CD4-positive, alpha-beta T cell treated with Interleukin-17A for 1 hour (primary cell): ENCODE measurements around the gene EIF4G3.

Experiments used
- DNase-seq: peaks from one replicate; pipeline ENCODE4 v3.0.0-alpha.2; 2020

EIF4G3 gene

DNA sequence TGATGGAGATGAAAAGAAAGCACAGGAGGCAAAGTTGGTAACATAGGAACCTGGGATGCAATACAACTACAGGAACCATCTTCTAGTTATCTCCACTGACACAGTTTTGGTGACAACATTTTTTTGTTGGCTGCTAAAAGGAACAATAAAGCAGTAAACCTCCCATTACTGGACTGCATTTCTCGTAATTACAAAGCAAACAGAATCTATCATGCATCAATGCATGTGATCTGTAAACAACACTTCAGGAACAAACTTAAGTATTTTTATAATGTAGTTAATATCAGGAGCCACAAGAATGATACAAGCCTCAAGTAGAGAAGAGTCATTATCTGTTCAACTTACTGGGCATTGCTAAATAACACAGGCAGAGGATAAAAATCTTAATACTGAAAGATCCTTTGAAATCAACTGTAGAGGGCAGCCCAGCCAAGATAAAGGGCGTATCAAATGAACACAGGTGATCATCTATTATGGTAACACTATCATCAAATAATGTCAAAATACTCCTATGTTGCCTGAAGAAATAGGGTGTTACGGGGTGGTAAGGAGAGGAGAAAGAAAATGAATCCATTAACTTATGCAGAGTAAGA, 193.3 kb downstream of the EIF4G3 start:
- no peak for DNase-seq

DNA sequence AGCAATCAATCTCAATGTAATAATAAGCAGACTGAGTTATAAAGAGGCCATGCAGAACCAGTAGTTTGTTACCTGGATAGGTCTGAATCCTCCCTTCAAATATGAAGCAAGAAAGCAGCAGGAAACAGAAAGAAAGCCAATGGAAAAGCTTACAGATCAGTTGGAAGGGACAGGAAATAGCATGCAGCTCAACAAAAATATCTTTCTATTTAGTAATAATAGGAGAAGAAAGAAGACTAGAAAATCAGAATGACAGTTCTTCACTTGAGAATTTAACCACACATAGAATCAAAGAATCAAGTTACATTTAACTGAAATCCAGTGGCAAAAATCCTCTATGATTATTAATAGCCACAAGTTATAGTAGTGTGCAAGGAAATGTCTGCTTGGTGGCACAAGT, 194.4 kb downstream of the EIF4G3 start:
- no peak for DNase-seq

DNA sequence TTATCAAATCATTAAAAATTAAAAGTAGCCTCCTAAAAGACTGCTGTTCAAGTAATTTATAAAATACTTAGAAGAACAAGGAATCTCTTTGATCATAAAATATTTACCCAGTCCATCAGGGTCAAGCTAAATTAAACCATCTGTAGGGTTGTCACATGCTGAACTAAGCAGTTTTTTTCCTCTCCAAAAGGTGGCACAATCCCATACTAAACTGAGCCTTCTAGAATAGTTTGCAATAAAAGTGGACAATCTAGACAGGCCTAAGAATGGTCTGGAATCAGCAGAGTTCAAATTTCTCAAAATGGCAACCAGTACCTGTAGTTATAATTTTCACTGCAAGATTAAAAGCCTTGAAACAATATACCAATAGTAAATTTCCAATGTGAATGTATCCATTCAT, 194.8 kb downstream of the EIF4G3 start:
- DNase-seq = no peak

DNA sequence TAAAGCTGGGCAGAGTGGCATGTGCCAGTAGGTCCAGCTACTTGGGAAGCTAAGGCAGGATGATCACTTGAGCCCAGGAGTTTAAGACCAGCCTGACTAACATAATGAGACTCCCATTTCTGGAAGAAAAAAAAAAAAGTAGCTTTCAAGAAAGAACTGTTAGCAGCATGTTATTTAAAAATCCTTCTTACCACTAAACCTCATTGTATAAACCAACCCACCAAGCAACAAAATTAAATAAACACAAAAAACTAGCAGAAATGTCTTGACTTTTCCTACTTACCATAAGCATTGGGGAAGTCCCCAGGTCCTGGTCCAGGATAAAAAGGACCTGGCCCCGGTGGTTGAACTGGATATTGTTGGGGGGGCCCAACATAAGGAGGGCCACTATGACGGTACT, 196.6 kb downstream of the EIF4G3 start:
- DNase-seq = no peak

DNA sequence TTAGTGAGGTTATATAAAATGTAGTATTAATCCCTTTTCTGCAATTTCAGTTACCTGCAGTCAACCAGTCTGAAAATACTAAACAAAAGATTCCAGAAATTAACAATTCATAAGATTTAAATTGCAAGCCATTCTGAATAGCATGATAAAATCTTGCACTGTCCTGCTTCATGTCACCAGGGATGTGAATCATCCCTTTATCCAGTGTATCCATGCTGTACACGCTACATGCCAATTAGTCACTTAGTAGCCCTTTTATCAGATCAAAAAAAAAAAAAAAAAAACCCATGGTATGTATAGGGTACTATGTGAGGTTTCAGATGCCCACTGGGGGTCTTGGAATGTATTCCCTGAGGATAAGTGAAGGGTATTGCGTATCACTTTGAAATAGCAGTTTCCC, 198.3 kb downstream of the EIF4G3 start:
- DNase-seq = no peak

DNA sequence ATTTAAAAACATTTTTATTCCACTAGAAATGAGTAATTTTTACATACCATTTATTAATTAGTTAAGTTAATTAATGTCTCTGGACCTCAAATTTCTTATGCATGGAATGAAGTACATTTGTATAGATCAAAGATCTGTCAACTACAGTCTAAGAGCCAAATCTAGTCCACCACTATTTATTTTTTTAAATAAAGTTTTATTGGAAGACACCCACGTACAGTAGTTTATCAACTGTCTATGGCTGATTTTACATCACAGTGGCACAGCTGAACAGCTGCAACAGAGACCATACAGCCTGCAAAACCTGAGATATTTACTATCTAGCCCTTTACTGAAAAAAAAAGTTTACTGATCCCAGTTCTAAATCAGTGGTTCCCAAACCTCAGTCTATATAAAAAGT, 201.0 kb downstream of the EIF4G3 start:
- no peak for DNase-seq

DNA sequence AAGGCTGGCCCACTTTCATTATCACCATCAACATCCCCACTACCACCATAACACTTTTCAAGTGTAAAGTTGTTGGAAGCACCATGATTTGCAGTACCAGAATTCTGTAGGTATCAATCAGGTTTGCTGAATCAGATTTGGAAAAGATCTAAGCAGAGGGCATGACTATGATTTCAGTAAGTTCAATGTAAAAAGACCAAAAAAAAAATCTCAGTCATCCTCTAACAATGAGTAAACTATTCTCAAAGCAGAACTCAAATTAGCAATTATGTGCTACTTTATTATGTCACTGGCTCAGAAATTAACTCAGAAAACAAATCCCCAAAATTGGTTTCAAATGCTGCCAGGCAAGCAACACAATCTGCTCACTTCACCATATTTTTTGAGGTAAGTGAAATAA, 201.7 kb downstream of the EIF4G3 start:
- DNase-seq = no peak

DNA sequence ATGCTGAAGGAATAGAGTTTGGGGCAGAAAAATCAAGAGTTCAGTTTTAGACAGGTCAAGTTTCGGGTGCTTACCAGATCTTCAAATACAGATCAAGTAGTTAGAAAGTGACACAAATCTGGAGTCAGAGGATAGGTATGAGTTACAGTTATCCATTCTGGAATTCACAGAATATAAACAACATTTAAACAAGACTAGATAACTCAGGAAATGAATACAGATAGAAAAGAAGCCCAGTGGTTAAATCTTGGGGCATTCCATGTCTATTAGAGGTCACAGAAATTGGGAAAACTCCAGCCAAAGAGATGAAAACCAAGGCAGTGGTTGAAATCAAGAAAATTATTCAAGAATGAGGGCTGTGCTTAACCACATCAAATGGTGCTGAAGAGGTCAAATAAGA, 202.6 kb downstream of the EIF4G3 start:
- no peak for DNase-seq

DNA sequence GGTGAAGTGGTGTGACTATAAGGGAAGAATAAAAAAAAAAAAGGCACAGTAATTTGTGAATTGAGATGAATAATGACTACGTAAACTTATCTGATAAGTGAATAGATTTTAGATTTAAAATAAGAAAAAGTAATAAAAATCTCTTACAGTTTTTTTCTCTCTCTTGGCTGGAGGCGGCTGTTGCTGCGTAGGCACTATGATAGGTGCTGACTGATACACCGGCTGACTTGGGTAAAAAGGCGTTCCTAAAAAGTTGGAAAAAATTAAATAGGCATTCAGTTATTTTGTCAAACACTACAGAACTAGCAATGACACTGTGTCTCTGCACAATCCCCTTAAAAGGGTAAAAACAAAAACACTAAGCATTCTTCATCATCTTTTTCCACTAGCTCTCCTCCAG, 203.8 kb downstream of the EIF4G3 start:
- no peak for DNase-seq

DNA sequence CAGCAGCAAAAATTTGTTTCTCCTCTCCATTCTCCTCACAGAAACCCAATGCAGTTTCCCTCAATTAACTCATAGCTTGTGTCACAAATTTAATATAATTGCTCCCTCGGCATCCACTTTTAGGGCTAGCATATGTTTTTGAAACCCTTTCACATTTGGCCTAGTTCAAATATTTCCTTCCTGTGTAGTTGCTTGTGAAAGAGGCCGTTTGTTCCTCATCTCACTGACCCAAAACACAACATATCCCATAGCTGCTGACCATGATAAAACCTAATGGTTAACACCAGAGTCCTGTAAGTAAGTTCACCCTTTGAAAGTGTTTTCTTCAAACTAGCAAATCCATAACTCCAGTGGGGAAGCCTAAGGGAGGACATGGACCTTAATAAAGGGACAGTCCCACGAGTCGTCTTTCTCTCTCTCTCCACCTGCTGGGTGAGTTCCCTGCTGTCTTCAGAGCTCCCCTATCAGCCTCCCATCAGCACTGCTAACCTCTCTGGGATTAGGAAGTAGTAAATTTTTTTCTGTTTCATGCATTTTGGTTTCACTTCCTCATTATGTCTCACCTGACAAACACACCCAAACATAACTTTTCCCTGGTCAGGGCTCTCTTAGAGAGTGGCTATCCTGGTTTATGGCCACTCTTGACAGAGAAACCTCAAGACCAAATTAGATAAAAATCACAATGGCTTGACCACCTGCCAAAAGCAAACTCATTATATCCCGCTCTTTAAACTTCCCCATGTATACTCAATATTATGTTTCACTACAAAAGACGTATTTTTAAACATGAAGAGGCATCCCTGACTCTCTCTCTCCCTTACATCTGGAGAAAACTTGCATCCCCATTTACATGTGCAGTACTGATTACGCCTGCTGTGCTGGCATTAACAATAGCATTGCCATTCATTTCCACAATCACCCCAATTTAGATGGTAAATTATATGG, 211.9 kb downstream of the EIF4G3 start:
- DNase-seq = no peak

DNA sequence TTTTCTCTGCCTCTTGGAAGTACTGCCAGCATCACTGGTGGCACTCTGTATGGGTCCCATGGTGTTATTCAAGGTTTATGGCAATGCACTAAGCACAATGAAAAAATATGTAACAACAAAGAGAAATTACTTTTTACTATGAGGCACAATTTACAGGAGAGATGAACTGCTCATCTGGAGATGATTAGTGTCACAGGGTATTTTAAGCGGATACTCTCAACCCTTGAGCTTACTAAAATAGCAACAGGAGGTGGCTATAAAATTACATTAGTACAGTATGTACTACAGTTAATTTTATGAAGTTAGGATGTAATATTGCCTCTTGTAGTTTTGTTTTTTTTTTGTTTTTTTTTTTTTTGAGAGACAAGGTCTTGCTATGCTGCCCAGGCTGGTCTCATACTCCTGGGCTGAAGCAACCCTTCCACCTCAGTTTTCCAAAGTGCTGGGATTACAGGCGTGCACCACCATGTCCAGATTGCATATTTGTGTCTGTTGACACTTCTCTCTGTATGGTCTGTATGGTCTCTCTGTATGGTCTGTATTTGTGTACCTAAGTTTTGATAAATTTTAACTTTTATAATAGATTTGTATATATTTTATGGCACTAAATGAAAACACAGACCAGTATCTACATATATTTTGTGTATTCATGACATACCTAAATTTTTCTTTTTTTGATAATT, 214.0 kb downstream of the EIF4G3 start:
- no peak for DNase-seq

DNA sequence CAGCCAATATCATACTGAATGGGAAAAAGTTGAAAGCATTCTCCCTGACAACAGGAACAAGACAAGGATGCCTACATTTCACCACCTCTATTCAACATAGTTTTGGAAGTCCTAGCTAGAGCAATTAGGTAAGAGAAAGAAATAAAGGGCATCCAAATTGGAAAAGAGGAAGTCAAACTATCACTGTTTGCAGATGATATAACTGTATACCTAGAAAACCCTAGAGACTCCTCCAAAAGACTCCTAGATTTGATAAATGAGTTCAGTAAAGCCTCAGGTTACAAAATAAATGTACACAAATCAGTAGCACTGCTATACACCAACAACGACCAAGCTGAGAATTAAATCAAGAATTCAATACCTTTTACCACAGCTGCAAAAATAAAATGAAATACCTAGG, 218.3 kb downstream of the EIF4G3 start:
- no peak for DNase-seq

DNA sequence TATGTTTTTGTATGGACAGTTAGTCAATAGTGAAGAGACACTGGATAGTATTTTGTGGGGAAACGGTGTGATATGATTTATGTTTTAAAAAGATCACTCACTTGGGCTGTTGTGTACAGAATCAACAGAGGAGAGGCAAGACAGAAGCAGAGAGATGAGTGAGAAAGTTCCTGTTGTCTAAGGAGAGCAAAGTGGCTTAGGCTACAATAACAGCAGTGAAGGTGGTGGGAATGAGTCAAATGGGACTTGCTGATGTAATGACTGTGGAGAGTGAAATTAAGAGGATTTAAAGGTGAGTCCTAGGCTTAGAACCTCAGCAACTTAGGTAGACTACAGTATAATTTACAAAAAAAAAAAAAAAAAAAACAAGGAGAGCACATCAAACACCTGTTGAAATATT, 220.4 kb downstream of the EIF4G3 start:
- no peak for DNase-seq

DNA sequence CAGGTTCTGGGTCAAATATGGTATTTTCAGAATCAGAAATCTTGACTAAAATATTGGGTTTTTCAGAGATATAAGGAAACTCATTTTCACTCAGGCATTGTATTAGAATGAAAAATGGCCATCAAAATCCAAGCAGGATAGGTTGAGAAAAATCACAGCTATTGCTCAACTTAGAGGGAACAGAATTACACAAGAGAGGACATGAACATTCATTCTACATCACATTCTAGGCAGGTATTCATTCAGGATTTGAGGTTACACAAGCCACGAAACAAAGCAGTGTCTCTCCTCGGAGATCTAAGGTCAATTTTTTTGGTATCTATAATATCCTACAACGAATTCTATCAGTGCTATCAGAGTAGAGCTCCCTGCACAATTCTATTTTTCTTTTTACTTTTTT, 226.0 kb downstream of the EIF4G3 start:
- no peak for DNase-seq

DNA sequence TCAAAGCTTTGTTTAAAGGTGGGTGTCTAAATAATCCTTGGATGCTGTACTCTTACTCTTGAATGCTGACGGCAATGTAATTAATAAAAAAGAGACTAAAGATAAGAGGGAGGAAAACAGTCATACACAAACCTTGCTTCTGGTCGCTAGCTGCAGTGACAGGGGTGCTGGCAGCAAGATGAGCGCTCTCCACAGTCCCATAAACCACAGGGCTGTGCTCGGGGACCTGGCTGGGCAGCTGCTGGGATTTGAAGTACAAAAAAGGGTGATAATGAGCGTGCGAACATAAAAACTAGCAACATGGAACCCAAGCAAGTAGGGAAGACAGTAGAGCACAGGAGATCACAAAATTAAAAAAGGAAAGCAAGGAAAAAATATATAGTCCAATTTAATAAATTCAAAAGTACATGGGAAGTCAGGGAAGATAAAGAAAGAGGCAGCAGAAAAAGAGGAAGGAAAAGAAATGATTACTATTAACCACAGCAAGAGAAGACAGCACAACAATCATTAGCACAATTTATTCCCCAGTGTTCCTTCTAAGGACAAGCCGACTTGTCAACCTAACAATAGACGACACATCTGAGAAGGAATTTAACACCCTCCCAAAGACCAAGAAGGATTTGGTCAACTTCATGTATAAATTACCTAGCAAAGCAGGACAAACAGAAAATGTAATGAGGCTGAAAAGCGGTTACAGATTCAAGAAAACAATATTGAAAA, 226.7 kb downstream of the EIF4G3 start:
- DNase-seq = no peak

DNA sequence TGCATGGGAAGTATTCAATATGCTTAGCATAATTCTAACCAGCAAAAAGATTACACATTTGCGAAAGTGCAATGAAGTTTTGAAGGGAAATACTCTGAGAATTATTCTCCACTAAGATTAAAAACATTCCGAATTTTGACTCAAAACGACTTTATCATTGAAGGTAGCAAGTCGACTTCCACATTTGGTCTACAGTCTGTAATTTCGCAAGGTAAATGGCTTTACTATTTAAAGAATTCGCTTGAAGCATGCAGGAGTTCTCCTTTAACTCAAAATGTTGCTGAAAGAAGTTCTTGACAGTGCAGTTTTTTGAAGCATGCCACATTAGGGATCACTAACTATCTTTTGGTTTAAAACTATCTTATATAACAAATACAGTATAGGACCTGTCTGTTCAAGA, 228.6 kb downstream of the EIF4G3 start:
- no peak for DNase-seq

DNA sequence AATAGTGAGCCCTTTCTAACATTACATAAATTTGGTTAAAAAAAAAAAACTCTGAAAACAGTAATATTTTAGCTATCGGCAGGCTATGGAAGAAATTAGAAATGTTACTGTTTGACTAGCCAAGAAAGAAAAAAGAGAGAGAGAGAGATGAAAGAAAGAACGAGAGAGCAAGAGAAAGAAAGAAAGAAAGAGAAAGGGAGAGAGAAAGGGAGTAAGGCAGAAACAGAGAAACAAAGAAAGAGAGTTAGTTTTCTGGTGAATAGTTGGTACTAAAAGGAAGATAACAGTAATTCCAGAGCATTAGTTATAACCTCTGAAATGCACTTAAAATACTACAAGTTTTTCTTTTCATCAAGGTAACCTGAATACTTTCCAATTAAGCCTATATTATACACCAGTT, 229.3 kb downstream of the EIF4G3 start:
- no peak for DNase-seq

DNA sequence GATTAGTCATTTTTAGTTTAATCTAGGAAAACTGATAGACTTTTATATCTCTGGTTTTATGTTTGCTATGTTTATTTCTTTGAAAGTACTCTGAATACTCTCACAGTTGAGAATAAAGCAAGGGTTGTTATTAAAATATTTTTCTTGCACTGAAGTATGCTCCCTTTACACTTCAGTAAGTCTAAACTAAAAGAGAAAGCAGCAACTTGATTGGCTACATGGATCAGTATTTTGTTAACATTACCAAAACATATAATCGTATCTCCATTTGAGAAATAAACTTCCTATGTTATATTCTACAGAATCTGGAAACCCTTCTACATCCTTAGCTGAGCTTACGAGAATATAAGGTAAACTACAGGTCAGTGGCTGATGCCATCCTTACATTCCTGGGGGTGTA, 240.1 kb downstream of the EIF4G3 start:
- DNase-seq = no peak

DNA sequence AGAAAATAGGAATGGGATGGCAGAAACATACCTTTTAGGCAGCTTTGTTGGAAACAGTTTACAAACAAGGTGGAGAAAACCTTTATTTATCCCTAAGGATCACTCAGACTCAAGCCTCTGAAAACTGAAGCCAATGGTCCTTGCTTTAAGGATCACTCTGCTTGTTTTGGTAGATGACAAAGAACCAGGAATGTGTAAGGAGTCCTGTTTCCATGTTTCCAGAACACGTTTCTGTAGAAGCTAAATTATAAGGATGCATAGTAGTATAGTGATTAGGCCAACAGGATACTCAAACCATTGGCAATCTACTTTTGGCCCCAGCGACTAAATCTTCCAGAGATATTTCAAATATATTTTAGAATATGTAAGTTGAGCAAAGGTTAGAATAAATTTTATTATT, 240.5 kb downstream of the EIF4G3 start:
- no peak for DNase-seq

DNA sequence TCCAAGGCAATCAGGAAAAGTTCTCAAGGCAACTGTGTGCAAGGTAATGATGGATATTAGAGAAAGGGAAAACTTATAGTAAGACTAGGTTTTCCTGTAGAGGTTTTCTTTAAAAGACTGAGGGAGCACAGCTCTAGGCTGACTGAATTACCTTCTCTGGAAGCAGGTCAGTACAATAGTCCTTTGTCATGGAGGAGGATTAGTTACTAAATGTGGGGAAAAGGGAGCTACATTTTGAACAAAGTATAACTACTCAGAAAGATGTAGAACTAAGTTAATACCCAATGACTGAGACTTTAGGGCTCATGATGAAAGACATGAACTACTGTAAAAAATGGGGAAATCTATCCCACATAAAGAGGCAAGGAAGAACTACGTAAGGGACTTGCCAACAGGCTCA, 241.0 kb downstream of the EIF4G3 start:
- DNase-seq = no peak

DNA sequence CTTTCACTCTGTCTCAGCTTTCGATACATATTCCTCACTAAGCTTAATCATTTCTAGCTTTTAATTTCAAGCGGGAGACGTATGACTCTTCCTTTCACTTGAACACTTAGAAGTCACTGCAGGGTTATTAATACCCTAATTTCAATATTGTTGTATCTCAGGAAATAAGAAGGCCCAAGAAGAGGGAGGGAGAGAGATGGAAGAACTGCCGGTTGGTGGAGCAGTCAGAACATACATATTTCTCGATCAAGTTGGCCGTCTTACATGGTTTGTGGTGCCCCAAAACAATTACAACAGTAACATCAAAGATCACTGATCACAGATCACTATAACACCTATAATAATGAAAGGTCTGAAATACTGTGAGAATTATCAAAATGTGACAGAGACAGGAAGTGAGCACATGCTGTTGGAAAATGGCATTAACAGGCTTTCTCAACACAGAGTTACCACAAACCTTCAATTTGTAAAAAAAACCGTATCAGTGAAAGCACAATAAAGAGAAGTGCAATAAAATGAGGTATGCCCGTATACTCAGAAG, 244.2 kb downstream of the EIF4G3 start:
- peak; percentile 24 for DNase-seq

DNA sequence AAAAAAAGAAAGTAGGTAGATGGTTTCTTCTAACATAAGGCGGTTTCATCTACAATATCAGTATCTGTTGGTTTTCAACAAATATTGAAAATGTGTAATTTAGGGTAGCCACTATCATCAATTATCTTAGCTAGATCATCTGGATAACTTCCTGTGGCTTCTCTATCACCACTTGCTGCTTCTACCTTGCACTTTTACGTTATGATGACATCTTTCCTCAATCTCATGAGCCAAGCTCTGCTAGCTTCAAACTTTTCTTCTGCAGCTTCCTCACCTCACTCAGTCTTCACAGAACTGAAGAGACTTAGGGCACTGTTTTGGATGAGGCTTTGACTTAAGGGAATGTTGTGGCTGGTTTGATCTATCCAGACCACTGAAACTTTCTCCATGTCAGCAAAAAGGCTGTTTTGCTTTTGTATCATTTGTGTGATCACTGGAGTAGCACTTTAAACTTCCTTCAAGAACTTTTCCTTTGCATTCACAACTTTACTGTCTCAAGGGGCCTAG, 244.7 kb downstream of the EIF4G3 start:
- peak; percentile 10 for DNase-seq

DNA sequence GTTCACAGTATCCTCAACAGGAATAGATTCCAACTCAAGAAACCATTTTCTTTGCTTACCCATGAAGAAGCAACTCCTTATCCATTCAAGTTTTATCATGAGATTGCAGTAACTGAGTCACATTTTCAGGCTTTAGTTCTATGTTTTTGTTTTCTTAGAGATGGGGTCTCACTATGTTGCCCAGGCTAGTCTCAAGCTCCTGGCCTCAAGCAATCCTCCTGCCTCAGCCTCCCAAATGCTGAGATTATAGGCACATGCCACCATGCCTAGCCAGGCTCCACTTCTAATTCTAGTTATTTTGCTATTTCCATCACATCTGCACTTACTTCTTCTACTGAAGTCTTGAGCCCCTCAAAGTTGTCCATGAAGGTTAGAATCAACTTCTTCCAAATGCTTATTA, 246.3 kb downstream of the EIF4G3 start:
- no peak for DNase-seq
